MCF 10A (cell line): Measurements from ENCODE around the gene AIG1. TPM values are rescaled to one million over a fixed set of nuclear protein-coding genes. Genes with fewer than 3 reads are reported as not detected.

Experiments used
- BruUV-seq: library from RNA; stranded (reverse); fragments of 400-500 nt; replicated peaks from 2 replicates; lab custom pipeline; 2021; lab: Mats Ljungman, UMichigan
- CTCF ChIA-PET: fragments of 300-600 bp; sonication (Branson Sonifier 250); formaldehyde crosslinking; extraction: SDS; loops from one replicate; lab custom pipeline; 2021; ENCODE audit warnings: antibody characterized with exemption, inconsistent platforms; lab: Yijun Ruan, JAX
- POLR2A ChIA-PET: fragments of 300-600, 350-650 bp; sonication (Branson Sonifier 250); formaldehyde crosslinking; extraction: SDS; loops from one replicate; lab custom pipeline; 2020; ENCODE audit warnings: antibody characterized with exemption, inconsistent platforms; lab: Yijun Ruan, JAX
- DNase-seq: peaks from one replicate; pipeline ENCODE4 v3.0.0-alpha.2; 2018; ENCODE audit not compliant: unreplicated experiment
- H3K27ac Mint-ChIP-seq: one replicate; pipeline ENCODE4 v1.8.0; 2022; ENCODE audit warnings: mild to moderate bottlenecking, low read depth, mixed read lengths; ENCODE audit not compliant: unreplicated experiment
- H3K27me3 Mint-ChIP-seq: one replicate; pipeline ENCODE4 v1.8.0; 2022; ENCODE audit warnings: mixed read lengths; ENCODE audit not compliant: insufficient read depth, unreplicated experiment
- H3K36me3 Mint-ChIP-seq: one replicate; pipeline ENCODE4 v1.8.0; 2022; ENCODE audit warnings: mild to moderate bottlenecking, moderate library complexity, mixed read lengths; ENCODE audit not compliant: insufficient read depth, unreplicated experiment
- H3K4me1 Mint-ChIP-seq: one replicate; pipeline ENCODE4 v1.8.0; 2022; ENCODE audit warnings: mixed read lengths; ENCODE audit not compliant: insufficient read depth, unreplicated experiment
- H3K4me3 Mint-ChIP-seq: one replicate; pipeline ENCODE4 v1.8.0; 2022; ENCODE audit warnings: mild to moderate bottlenecking, moderate library complexity, mixed read lengths; ENCODE audit not compliant: unreplicated experiment
- H3K9me3 Mint-ChIP-seq: one replicate; pipeline ENCODE4 v1.8.0; 2022; ENCODE audit warnings: mixed read lengths; ENCODE audit not compliant: unreplicated experiment
- CTCF ChIP-seq: fragments of 200-600 bp; IDR thresholded peaks from one replicate; pipeline ENCODE4 v1.8.0; 2022; ENCODE audit warnings: antibody characterized with exemption, mild to moderate bottlenecking; ENCODE audit not compliant: unreplicated experiment
- intact Hi-C: fragments of 100-400 bp; cut with micrococcal nuclease; formaldehyde crosslinking; loops from 2 replicates; pipeline ENCODE4 v1.14.1; 2022
- total RNA-seq: library from RNA; stranded (reverse); gene quantifications from 2 replicates; pipeline ENCODE4 v1.2.3, GENCODE V29; 2022

Gene AIG1
- total RNA-seq, 1 experiment from 2014 or later: 106 TPM

- H3K36me3 Mint-ChIP-seq: no peaks in the 10 kb centered on the region
- TF ChIP-seq CTCF: no peak
- H3K27me3 Mint-ChIP-seq: no peaks in the 10 kb centered on the region
- H3K9me3 Mint-ChIP-seq: peaks cover 17% of the 10 kb centered on the region
- DNase-seq: no peak
- no peak overlapping the region for H3K4me3 Mint-ChIP-seq
- intact Hi-C loops: no loop called here
- no peak overlapping the region for H3K27ac Mint-ChIP-seq
- ChIA-PET POLR2A (interaction anchor here (1.1 kb wide), 2 partner anchors 19 to 55 kb away, joined by 3 to 7 read pairs; no protein-coding TSS in a partner anchor), CTCF (interaction anchor here (0.6 kb wide), 1 partner anchor 8 kb away, joined by 3 read pairs; no protein-coding TSS in a partner anchor)
- BruUV-seq: no TSS peak
- no peaks in the 10 kb centered on the region for H3K4me1 Mint-ChIP-seq
Measured at GRCh38 chr6:143357561-143358255, 297.0 kb downstream of the AIG1 start.

- Mint-ChIP-seq H3K9me3 (no peaks in the 10 kb centered on the region), H3K4me1 (no peaks in the 10 kb centered on the region), H3K36me3 (peaks cover 5% of the 10 kb centered on the region), H3K4me3 (no peak overlapping the region), H3K27ac (no peak overlapping the region), H3K27me3 (no peaks in the 10 kb centered on the region)
- no TSS peak for BruUV-seq
- peak; percentile 19 for DNase-seq
- intact Hi-C loops: no loop called here
- no peak for TF ChIP-seq CTCF
- ChIA-PET CTCF (interaction anchor here (0.6 to 1.4 kb wide), 2 partner anchors 26 to 37 kb away, joined by 3 to 6 read pairs; no protein-coding TSS in a partner anchor), POLR2A (interaction anchor here (0.6 to 1.4 kb wide), 3 partner anchors 15 to 36 kb away, joined by 3 to 5 read pairs (median 4); no protein-coding TSS in a partner anchor)
Measured at GRCh38 chr6:143361536-143362191, 301.0 kb downstream of the AIG1 start.

GRCh38 chr6:143362192-143362558 is 301.5 kb downstream of the AIG1 start:
- no peaks in the 10 kb centered on the region for H3K4me1 Mint-ChIP-seq
- no TSS peak for BruUV-seq
- H3K27me3 Mint-ChIP-seq: no peaks in the 10 kb centered on the region
- POLR2A ChIA-PET: interaction anchor here (0.7 to 1.4 kb wide), 3 partner anchors 15 to 70 kb away, joined by 3 to 5 read pairs (median 3); no protein-coding TSS in a partner anchor
- H3K36me3 Mint-ChIP-seq: peaks cover 5% of the 10 kb centered on the region
- H3K4me3 Mint-ChIP-seq: no peak overlapping the region
- no peaks in the 10 kb centered on the region for H3K9me3 Mint-ChIP-seq
- no peak overlapping the region for H3K27ac Mint-ChIP-seq
- CTCF ChIA-PET: interaction anchor here (1.4 kb wide), 1 partner anchor 37 kb away, joined by 6 read pairs; no protein-coding TSS in a partner anchor
- no peak for DNase-seq
- no peak for TF ChIP-seq CTCF
- intact Hi-C loops: no loop called here

- intact Hi-C loops: no loop called here
- peaks cover 2% of the 10 kb centered on the region for H3K4me1 Mint-ChIP-seq
- H3K27me3 Mint-ChIP-seq: no peaks in the 10 kb centered on the region
- H3K36me3 Mint-ChIP-seq: peaks cover 5% of the 10 kb centered on the region
- ChIA-PET POLR2A (interaction anchor here (0.9 kb wide), 1 partner anchor 11 kb away, joined by 4 read pairs; no protein-coding TSS in a partner anchor), CTCF (no interaction called here)
- H3K4me3 Mint-ChIP-seq: no peak overlapping the region
- DNase-seq: no peak
- no peak overlapping the region for H3K27ac Mint-ChIP-seq
- no peak for TF ChIP-seq CTCF
- no peaks in the 10 kb centered on the region for H3K9me3 Mint-ChIP-seq
- BruUV-seq: no TSS peak
Measured at GRCh38 chr6:143363299-143363698, 302.6 kb downstream of the AIG1 start.
